ENCODE results near the gene KIAA0586.

DNA sequence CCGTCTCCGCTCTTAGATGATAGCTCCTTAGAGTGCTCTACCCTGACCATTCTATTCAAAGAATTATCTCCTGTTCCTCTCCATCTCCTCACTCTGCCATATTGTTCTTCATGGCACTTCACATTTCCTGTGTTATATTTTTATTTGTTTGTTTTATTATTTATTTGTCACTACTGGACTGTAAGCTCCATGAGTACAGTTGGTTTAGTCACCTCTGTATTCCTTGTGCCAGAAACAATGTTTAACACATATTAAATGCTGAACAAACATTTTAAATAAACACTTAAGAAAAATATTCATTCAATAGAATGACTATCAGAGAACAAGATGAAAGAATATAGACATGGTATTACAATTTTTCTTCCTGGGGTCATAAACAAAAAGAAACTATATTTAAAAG is 35.6 kb downstream of the KIAA0586 start:
- TF ChIP-seq, protein P1, sequence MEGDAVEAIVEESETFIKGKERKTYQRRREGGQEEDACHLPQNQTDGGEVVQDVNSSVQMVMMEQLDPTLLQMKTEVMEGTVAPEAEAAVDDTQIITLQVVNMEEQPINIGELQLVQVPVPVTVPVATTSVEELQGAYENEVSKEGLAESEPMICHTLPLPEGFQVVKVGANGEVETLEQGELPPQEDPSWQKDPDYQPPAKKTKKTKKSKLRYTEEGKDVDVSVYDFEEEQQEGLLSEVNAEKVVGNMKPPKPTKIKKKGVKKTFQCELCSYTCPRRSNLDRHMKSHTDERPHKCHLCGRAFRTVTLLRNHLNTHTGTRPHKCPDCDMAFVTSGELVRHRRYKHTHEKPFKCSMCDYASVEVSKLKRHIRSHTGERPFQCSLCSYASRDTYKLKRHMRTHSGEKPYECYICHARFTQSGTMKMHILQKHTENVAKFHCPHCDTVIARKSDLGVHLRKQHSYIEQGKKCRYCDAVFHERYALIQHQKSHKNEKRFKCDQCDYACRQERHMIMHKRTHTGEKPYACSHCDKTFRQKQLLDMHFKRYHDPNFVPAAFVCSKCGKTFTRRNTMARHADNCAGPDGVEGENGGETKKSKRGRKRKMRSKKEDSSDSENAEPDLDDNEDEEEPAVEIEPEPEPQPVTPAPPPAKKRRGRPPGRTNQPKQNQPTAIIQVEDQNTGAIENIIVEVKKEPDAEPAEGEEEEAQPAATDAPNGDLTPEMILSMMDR (IDR thresholded peaks at IDR 0.05 in 4 of 5, conservative IDR thresholded peaks at IDR 0.05 in 1 of 5) = no peak
- TF ChIP-seq POLR2A (IDR thresholded peaks at IDR 0.05) = no peak
